Measurements from ENCODE around the gene IL12A.

IL12A gene

GRCh38 chr3:160027541-160028195 is 39.0 kb downstream of the IL12A start:
- peak; percentile 14 for DNase-seq (ENCODE audit: low spot score)

GRCh38 chr3:160035757-160036156 is 47.1 kb downstream of the IL12A start:
- DNase-seq (ENCODE audit: low spot score): no peak

GRCh38 chr3:160038862-160039562 is 50.4 kb downstream of the IL12A start:
- no peak for DNase-seq (ENCODE audit: low spot score)

- DNase-seq (ENCODE audit: low spot score): no peak
Observed at GRCh38 chr3:160040181-160040580, 51.5 kb downstream of the IL12A start.

GRCh38 chr3:160041465-160041864 is 52.8 kb downstream of the IL12A start:
- no peak for DNase-seq (ENCODE audit: low spot score)

GRCh38 chr3:160044121-160044520 is 55.5 kb downstream of the IL12A start:
- DNase-seq (ENCODE audit: low spot score): no peak

Measured in RKO (cell line).